Neuronal stem cell (in vitro differentiated cells): ENCODE results near the gene PRSS21.

Experiments used
- DNase-seq: peaks from one replicate; pipeline ENCODE4 v3.0.0-alpha.2; 2013; ENCODE audit warnings: low spot score
- H2AFZ ChIP-seq: one replicate; pipeline ENCODE4 v1.6.1; 2013; ENCODE audit warnings: mild to moderate bottlenecking, low read length, inconsistent platforms
- H2AK5ac ChIP-seq: 2 replicates; pipeline ENCODE4 v1.6.1; 2013; ENCODE audit warnings: low read depth, mild to moderate bottlenecking, inconsistent platforms, low read length, moderate library complexity, mixed read lengths
- H2BK120ac ChIP-seq: 2 replicates; pipeline ENCODE4 v1.6.1; 2013; ENCODE audit warnings: low read depth, mild to moderate bottlenecking, inconsistent platforms, low read length, moderate library complexity, mixed read lengths
- H2BK12ac ChIP-seq: one replicate; pipeline ENCODE4 v1.6.1; 2013; ENCODE audit warnings: low read length, inconsistent platforms
- H2BK15ac ChIP-seq: 2 replicates; pipeline ENCODE4 v1.6.1; 2013; ENCODE audit warnings: mild to moderate bottlenecking, low read length, inconsistent platforms, mixed read lengths
- H2BK5ac ChIP-seq: one replicate; pipeline ENCODE4 v1.6.1; 2013; ENCODE audit warnings: inconsistent platforms, mild to moderate bottlenecking, low read length, moderate library complexity
- H3K14ac ChIP-seq: one replicate; pipeline ENCODE4 v1.6.1; 2013; ENCODE audit warnings: low read length, inconsistent platforms
- H3K18ac ChIP-seq: 2 replicates; pipeline ENCODE4 v1.6.1; 2013; ENCODE audit warnings: low read length, inconsistent platforms
- H3K23ac ChIP-seq: 2 replicates; pipeline ENCODE4 v1.6.1; 2013; ENCODE audit warnings: low read depth, mild to moderate bottlenecking, mixed read lengths, low read length, inconsistent platforms; ENCODE audit not compliant: poor library complexity
- H3K27ac ChIP-seq: replicated peaks from 3 replicates; pipeline ENCODE4 v1.5.1; 2013; ENCODE audit warnings: low read length, inconsistent platforms
- H3K27me3 ChIP-seq, 3 experiments: 2 replicates each; pipeline ENCODE4 v1.6.1; 2013; ENCODE audit warnings: low read length in 3 of 3, mild to moderate bottlenecking in 2 of 3, inconsistent platforms in 1 of 3, low read depth in 1 of 3, mixed read lengths in 1 of 3, moderate library complexity in 1 of 3; ENCODE audit not compliant: control insufficient read depth in 3 of 3, insufficient read depth in 3 of 3
- H3K36me3 ChIP-seq, 2 donors: replicated peaks in 1 of 2; 2 replicates each; pipeline ENCODE4 v1.6.1; 2013; ENCODE audit warnings: low read length in 2 of 2; ENCODE audit not compliant: control insufficient read depth in 2 of 2, insufficient read depth in 2 of 2
- H3K4ac ChIP-seq: 2 replicates; pipeline ENCODE4 v1.6.1; 2013; ENCODE audit warnings: inconsistent platforms, mild to moderate bottlenecking, low read length, moderate library complexity
- H3K4me1 ChIP-seq, 2 donors: 1 replicate in 1 of 2; 2 replicates in 1 of 2; pipeline ENCODE4 v1.6.1; 2013; ENCODE audit warnings: low read length in 2 of 2, low read depth in 1 of 2; ENCODE audit not compliant: control insufficient read depth in 2 of 2, insufficient read depth in 1 of 2
- H3K4me2 ChIP-seq: one replicate; pipeline ENCODE4 v1.6.1; 2013; ENCODE audit warnings: mild to moderate bottlenecking, low read length, inconsistent platforms; ENCODE audit not compliant: insufficient read depth, poor library complexity, severe bottlenecking
- H3K4me3 ChIP-seq, 2 donors: 2 replicates each; pipeline ENCODE4 v1.5.1; 2013; ENCODE audit warnings: low read length in 2 of 2, mild to moderate bottlenecking in 2 of 2, inconsistent platforms in 1 of 2, moderate library complexity in 1 of 2
- H3K79me1 ChIP-seq: one replicate; pipeline ENCODE4 v1.6.1; 2013; ENCODE audit warnings: low read depth, mild to moderate bottlenecking, inconsistent platforms, low read length, moderate library complexity
- H3K9ac ChIP-seq: one replicate; pipeline ENCODE4 v1.6.1; 2013; ENCODE audit warnings: mild to moderate bottlenecking, low read depth, low read length, inconsistent platforms; ENCODE audit not compliant: poor library complexity
- H3K9me3 ChIP-seq, 2 donors: replicated peaks in 1 of 2; 2 replicates each; pipeline versions ENCODE3 to v1.6.1; 2013; ENCODE audit warnings: low read length in 2 of 2, mild to moderate bottlenecking in 2 of 2, inconsistent platforms in 1 of 2, low read depth in 1 of 2, mixed read lengths in 1 of 2, moderate library complexity in 1 of 2; ENCODE audit not compliant: control insufficient read depth in 2 of 2, insufficient read depth in 1 of 2
- H4K8ac ChIP-seq: one replicate; pipeline ENCODE4 v1.6.1; 2013; ENCODE audit warnings: low read depth, mild to moderate bottlenecking, inconsistent platforms, low read length, moderate library complexity
- H4K91ac ChIP-seq: one replicate; pipeline ENCODE4 v1.6.1; 2013; ENCODE audit warnings: low read length, low read depth, mild to moderate bottlenecking, inconsistent platforms; ENCODE audit not compliant: poor library complexity
- WGBS, 2 donors: extraction: QIAGEN DNeasy Blood & Tissue Kit; methylation state at CpG; one replicate each; pipeline ENCODE4 v1.1.7; 2013; ENCODE audit warnings: missing lambda C conversion rate in 2 of 2, mixed read lengths in 1 of 2; ENCODE audit not compliant: insufficient read length in 2 of 2, insufficient replicate concordance in 1 of 2; ENCODE audit errors: extremely low coverage in 2 of 2; 5-methylcytosine and 5-hydroxymethylcytosine counted together

Gene PRSS21

DNA sequence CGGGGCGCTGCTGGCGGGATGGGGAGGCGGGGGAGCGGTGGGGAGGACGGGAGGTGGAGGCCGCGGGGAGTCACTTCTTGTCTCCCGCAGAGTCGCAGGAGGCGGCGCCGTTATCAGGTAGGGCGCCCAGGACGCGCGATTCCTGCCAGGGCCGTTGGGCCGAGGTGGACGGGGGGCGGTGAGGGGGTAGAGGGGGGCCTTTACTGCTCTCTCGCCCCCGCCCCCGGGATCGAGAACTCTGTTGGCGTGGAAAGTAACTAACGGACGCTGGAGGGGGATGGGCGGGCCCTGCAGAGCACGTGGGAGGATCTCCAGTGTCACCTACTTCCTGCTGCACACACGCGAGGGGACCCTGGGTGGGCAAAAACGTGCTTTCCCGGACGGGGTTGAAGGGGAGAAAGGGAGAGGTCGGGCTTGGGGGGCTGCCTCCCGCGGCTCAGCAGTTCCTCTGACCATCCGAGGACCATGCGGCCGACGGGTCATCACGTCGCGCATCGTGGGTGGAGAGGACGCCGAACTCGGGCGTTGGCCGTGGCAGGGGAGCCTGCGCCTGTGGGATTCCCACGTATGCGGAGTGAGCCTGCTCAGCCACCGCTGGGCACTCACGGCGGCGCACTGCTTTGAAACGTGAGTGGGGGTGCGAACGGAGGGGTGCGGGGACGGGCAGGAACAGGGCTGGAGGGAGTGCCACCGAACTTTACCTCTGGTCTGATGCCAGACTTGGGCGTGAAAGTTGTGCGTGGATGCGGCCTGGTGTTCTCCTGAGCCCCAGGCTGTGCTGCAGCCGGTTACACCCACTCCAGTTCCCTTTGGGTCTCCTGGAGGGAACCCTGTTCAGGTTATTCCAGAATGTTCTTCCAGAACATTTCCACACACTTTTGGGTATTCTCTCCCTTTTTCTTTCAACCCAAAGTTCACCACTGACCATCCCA lies 569 bp downstream of the PRSS21 start:
- Histone ChIP-seq H4K8ac (peak overlapping the region; percentile 65), H3K4me2 (no peak overlapping the region), H2BK12ac (peak overlapping the region; percentile 75), H3K27me3 (peaks cover 0 to 48% (median 0%) of the 10 kb centered on the region in 3 experiments), H3K36me3 (no peaks in the 10 kb centered on the region), H2AFZ (no peak overlapping the region), H4K91ac (no peak overlapping the region), H3K79me1 (no peaks in the 10 kb centered on the region), H3K9me3 (no peaks in the 10 kb centered on the region), H3K14ac (no peak overlapping the region), H2AK5ac (no peak overlapping the region), H3K23ac (peak overlapping the region; percentile 10), H3K27ac (no peak overlapping the region), H2BK120ac (peak overlapping the region; percentile 17), H3K4me3 (no peak overlapping the region), H3K4ac (peak overlapping the region; percentile 53), H3K9ac (no peak overlapping the region), H3K4me1 (peaks cover 0 to 8% of the 10 kb centered on the region in 2 donors), H2BK15ac (no peak overlapping the region), H2BK5ac (no peak overlapping the region), H3K18ac (peak overlapping the region; percentile 11)
- DNase-seq, result no peak
- no CpG with 5 or more reads among the region's 68 CpGs for WGBS, 2 donors

DNA sequence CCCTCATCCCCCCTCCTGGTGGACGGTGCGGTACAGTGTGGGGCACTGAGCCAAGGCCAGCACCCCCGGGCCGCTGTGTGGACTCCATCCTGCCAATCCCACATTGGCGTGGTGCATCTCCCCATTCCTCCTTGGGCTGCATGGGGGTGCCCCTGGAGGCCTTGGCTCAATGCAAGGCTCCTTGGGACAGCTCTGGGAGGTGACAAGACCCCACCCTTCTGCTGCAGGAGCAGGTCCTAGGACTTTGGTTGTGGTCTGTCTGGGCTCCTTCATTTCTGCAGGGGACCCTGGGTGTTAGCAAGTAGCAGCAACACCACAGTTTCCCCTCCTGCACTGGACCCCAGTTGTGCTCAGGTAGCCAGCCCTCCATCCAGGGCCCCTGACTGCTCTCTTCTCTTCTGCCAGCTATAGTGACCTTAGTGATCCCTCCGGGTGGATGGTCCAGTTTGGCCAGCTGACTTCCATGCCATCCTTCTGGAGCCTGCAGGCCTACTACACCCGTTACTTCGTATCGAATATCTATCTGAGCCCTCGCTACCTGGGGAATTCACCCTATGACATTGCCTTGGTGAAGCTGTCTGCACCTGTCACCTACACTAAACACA lies 1.3 kb downstream of the PRSS21 start:
- Histone ChIP-seq H2BK5ac (no peak overlapping the region), H3K36me3 (no peaks in the 10 kb centered on the region), H3K79me1 (no peaks in the 10 kb centered on the region), H2AK5ac (no peak overlapping the region), H2AFZ (no peak overlapping the region), H3K27ac (no peak overlapping the region), H3K23ac (no peak overlapping the region), H3K27me3 (peaks cover 0 to 51% (median 0%) of the 10 kb centered on the region in 3 experiments), H3K4me3 (no peak overlapping the region), H4K91ac (no peak overlapping the region), H3K14ac (no peak overlapping the region), H3K4me2 (no peak overlapping the region), H3K4me1 (peaks cover 0 to 8% of the 10 kb centered on the region in 2 donors), H3K18ac (peak overlapping the region; percentile 11), H2BK120ac (peak overlapping the region; percentile 17), H3K4ac (no peak overlapping the region), H2BK15ac (no peak overlapping the region), H3K9me3 (no peaks in the 10 kb centered on the region), H3K9ac (no peak overlapping the region), H2BK12ac (no peak overlapping the region), H4K8ac (no peak overlapping the region)
- WGBS, 2 donors, result no CpG with 5 or more reads among the region's 10 CpGs
- DNase-seq, result no peak

DNA sequence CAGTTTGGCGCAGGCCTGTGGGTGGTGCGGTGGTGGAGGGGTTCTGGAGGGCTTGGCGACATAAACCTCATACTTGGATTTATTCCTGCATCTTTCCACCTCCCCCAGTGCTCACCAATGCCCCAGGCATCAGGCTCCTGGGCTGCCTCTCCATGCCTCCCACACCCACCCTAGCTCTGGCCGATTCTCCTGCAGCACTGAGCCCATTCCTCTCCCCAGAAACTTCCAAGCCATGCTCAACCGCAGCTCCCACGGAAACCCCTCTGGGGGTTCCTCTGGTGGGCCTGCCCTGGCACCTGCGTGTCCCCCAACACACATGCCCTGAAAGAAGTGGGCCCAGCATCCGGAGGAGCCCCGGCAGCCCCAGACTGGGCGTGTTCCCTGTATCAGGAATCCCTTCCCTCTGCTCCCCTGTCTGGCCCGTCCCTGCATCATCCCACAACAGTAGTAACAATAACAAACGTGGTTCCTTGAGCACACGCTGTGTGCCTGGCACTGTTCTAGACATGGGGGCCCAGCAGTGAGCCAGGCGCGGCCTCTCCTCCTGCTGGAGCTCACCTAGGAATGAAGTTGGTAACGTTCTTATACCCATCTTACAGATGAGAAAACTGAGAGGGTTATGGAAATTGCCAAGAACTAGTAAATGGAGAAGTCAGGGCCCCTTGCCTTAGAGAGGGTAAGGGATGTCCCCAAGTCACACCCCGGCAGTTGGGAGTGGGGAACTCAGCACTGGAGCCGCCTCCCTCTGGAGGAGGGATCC lies 2.3 kb downstream of the PRSS21 start:
- DNase-seq, result no peak
- no peak overlapping the region for H3K14ac ChIP-seq
- H3K9ac ChIP-seq, result peak overlapping the region; percentile 56
- H3K79me1 ChIP-seq, result no peaks in the 10 kb centered on the region
- H2BK120ac ChIP-seq, result no peak overlapping the region
- no peak overlapping the region for H4K8ac ChIP-seq
- peak overlapping the region; percentile 25 for H3K18ac ChIP-seq
- H2BK12ac ChIP-seq, result peak overlapping the region; percentile 63
- H3K4me1 ChIP-seq, result peaks cover 0 to 8% of the 10 kb centered on the region in 2 donors
- peaks cover 0 to 51% (median 0%) of the 10 kb centered on the region in 3 experiments for H3K27me3 ChIP-seq
- H2AK5ac ChIP-seq, result peak overlapping the region; percentile 50
- peak overlapping the region; percentile 49 for H3K23ac ChIP-seq
- no peak overlapping the region for H3K4ac ChIP-seq
- H3K27ac ChIP-seq, result no peak overlapping the region
- H3K9me3 ChIP-seq, result no peaks in the 10 kb centered on the region
- H3K4me3 ChIP-seq, result no peak overlapping the region
- no peak overlapping the region for H3K4me2 ChIP-seq
- H2BK5ac ChIP-seq, result no peak overlapping the region
- H4K91ac ChIP-seq, result no peak overlapping the region
- WGBS, 2 donors, result no CpG with 5 or more reads among the region's 18 CpGs
- H2AFZ ChIP-seq, result no peak overlapping the region
- no peaks in the 10 kb centered on the region for H3K36me3 ChIP-seq
- H2BK15ac ChIP-seq, result no peak overlapping the region
